CD4-positive, alpha-beta T cell treated with Interleukin-10 for 1 hour (primary cell): ENCODE measurements around the gene MYNN.

Source experiments
- DNase-seq: peaks from one replicate; pipeline ENCODE4 v3.0.0-alpha.2; 2020

The MYNN gene

DNA sequence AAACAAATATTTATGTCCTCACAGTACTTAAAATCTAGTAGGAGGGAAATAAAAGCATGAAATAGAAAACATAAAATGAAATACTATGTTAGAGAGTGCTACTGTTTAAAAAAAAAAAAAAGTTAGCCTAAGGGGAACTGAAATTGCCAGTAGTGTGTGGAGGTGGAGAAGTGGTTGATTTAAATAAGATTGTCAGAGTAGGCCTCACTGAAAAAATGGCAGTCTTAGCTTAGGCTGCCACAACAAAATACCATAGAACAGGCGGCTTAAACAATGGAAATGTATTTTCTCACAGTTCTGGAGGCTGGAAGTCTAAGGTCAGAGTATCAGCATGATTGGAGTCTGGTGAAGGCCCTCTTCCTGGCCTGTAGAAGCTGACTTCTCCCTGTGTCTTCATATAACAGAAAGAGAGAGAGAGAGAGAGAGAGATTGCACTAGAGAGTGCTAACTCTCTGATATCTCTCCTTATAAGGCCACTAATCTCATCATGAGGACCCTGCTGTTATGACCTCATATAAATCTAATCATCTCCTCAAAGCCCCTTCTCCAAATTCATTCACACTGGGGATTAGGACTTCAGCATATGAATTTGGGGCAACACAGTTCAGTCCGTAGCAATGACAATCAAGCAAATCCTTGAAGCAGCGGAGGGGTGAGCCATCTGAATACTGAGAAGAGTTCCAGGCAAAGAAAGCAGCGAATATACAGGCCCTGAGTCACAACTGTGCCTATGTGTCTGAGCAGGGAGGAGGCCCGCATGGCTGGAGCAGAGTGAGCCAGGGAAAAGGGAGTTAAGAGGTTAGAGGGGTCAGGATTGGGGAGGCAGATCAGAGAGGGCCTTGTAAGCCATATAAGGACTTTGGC, 63.1 kb downstream of the MYNN start:
- DNase-seq = no peak

- no peak for DNase-seq
These were observed 63.7 kb downstream of the MYNN start for GRCh38 chr3:169836942-169837275.

DNA sequence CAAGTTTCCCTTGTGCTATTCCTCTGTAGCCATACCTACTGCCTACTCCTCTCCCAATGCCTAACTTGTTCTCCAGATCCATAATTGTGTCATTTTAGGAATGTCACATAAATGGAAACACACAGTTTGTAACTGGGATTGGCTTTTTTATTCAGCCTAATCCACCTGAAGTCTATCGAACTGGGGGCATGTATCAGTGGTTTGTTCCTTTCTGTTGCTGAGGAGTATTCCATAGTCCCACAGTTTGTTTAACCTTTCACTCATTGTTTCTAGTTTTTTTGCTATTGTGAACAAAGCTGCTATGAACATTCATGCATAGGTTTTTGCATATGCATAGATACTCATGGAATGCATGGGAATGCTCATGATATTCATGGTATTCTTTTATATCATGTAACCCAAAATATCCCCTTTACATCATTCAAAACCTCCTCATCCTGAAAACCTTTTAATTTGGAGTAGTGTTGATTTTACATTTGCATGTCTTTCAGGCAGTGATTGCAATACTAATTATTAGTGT, 65.4 kb downstream of the MYNN start:
- no peak for DNase-seq
